Astrocyte (in vitro differentiated cells and primary cell): ENCODE results near the gene SLC8B1.
"Not testable (repeated sequence)": the region's sequence is repeated elsewhere in the genome, so short reads cannot be mapped to it uniquely, and the experiment has no call there.

Experiments used
- EZH2 ChIP-seq: IDR thresholded peaks from 2 replicates; pipeline ENCODE4 v1.6.1; 2012; ENCODE audit warnings: mild to moderate bottlenecking, low read length, inconsistent platforms; ENCODE audit not compliant: insufficient read depth
- TF ChIP-seq, protein P1 (sequence below): IDR thresholded peaks from 2 replicates; pipeline ENCODE4 v1.5.1; 2011; ENCODE audit warnings: low read depth, mild to moderate bottlenecking, inconsistent platforms, low read length, moderate library complexity; ENCODE audit not compliant: insufficient read depth

DNA sequence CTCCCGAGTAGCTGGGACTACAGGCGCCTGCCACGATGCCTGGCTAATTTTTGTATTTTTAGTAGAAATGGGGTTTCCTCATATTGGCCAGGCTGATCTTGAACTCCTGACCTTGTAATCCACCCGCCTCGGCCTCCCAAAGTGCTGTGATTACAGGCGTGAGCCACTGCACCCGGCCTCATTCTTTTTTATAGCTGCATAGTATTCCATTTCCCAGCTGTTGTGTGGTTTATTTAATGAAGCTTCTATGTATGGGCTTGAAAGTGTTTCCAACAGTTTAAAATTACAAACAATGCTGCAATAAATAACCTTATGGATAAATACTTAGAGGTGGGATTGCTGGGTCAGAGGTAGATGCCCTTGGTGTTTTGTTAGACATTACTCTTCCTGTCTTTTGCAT, 19.3 kb upstream of the SLC8B1 start:
- TF ChIP-seq, protein P1, sequence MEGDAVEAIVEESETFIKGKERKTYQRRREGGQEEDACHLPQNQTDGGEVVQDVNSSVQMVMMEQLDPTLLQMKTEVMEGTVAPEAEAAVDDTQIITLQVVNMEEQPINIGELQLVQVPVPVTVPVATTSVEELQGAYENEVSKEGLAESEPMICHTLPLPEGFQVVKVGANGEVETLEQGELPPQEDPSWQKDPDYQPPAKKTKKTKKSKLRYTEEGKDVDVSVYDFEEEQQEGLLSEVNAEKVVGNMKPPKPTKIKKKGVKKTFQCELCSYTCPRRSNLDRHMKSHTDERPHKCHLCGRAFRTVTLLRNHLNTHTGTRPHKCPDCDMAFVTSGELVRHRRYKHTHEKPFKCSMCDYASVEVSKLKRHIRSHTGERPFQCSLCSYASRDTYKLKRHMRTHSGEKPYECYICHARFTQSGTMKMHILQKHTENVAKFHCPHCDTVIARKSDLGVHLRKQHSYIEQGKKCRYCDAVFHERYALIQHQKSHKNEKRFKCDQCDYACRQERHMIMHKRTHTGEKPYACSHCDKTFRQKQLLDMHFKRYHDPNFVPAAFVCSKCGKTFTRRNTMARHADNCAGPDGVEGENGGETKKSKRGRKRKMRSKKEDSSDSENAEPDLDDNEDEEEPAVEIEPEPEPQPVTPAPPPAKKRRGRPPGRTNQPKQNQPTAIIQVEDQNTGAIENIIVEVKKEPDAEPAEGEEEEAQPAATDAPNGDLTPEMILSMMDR, result not testable (repeated sequence)
- not testable (repeated sequence) for TF ChIP-seq EZH2
